Common myeloid progenitor, CD34-positive (primary cell): Measurements from ENCODE around the gene TTI1.

Experiments
- CTCF ChIA-PET: fragments of 350-600 bp; sonication (Branson Sonifier 250); formaldehyde crosslinking; loops from one replicate; lab custom pipeline; 2021; ENCODE audit warnings: antibody characterized with exemption; lab: Charles Lee
- POLR2A ChIA-PET: fragments of 350-600 bp; sonication (Branson Sonifier 250); formaldehyde crosslinking; loops from one replicate; lab custom pipeline; 2021; ENCODE audit warnings: antibody characterized with exemption; lab: Charles Lee
- DNase-seq, 3 donors: peaks; one replicate each; pipeline versions ENCODE4 v3.0.0 to v3.0.0-alpha.2; 2013
- H3K27ac ChIP-seq, 2 experiments: 1 replicate in 1 of 2; 2 replicates in 1 of 2; pipeline ENCODE4 v1.7.0; 2013; ENCODE audit warnings: inconsistent platforms in 2 of 2, low read length in 2 of 2, mild to moderate bottlenecking in 2 of 2, low read depth in 1 of 2, moderate library complexity in 1 of 2; ENCODE audit not compliant: severe bottlenecking in 2 of 2, insufficient read depth in 1 of 2, poor library complexity in 1 of 2
- H3K27me3 ChIP-seq, 5 experiments: replicated peaks in 2 of 5; 1 replicate in 3 of 5; 2 replicates in 2 of 5; pipeline versions ENCODE4 v1.6.1 to v1.7.0; 2013; ENCODE audit warnings: low read length in 4 of 5, mild to moderate bottlenecking in 2 of 5, moderate library complexity in 2 of 5, inconsistent platforms in 1 of 5; ENCODE audit not compliant: insufficient read depth in 5 of 5, control insufficient read depth in 4 of 5
- H3K36me3 ChIP-seq, 4 experiments: 1 replicate in 2 of 4; 2 replicates in 2 of 4; pipeline versions ENCODE4 v1.6.1 to v1.7.0; 2013; ENCODE audit warnings: low read length in 3 of 4, control low read depth in 1 of 4, mild to moderate bottlenecking in 1 of 4; ENCODE audit not compliant: control insufficient read depth in 4 of 4, insufficient read depth in 4 of 4
- H3K4me1 ChIP-seq, 4 experiments: 1 replicate in 3 of 4; 2 replicates in 1 of 4; pipeline versions ENCODE4 v1.6.1 to v1.7.1; 2013; ENCODE audit warnings: low read length in 3 of 4, mild to moderate bottlenecking in 3 of 4, control low read depth in 1 of 4, inconsistent platforms in 1 of 4, moderate library complexity in 1 of 4; ENCODE audit not compliant: control insufficient read depth in 4 of 4, insufficient read depth in 4 of 4; ENCODE audit errors: control extremely low read depth in 1 of 4
- H3K4me3 ChIP-seq, 7 experiments: 1 replicate in 4 of 7; 2 replicates in 3 of 7; pipeline versions ENCODE4 v1.5.1 to v1.7.0; 2013; ENCODE audit warnings: mild to moderate bottlenecking in 7 of 7, low read length in 6 of 7, moderate library complexity in 6 of 7, inconsistent platforms in 2 of 7, low read depth in 2 of 7, control low read depth in 1 of 7; ENCODE audit not compliant: insufficient read depth in 4 of 7, control insufficient read depth in 1 of 7; ENCODE audit errors: extremely low read depth in 1 of 7
- H3K9me3 ChIP-seq, 5 experiments: 1 replicate in 4 of 5; 2 replicates in 1 of 5; pipeline versions ENCODE4 v1.6.1 to v1.7.1; 2013; ENCODE audit warnings: low read length in 4 of 5, mild to moderate bottlenecking in 2 of 5, inconsistent platforms in 1 of 5, low read depth in 1 of 5, moderate library complexity in 1 of 5; ENCODE audit not compliant: control insufficient read depth in 4 of 5, insufficient read depth in 2 of 5; ENCODE audit errors: control extremely low read depth in 1 of 5
- WGBS: methylation state at CpG from one replicate; pipeline ENCODE4 v1.1.5; 2013; ENCODE audit not compliant: insufficient coverage; 5-methylcytosine and 5-hydroxymethylcytosine counted together

The TTI1 gene

GRCh38 chr20:38055848-38056247 lies 22.6 kb upstream of the TTI1 start:
- H3K4me1 ChIP-seq = peaks cover 0 to 2% (median 0%) of the 10 kb centered on the region in 4 experiments
- DNase-seq = no peak
- ChIA-PET CTCF (interaction anchor here (4.5 to 15.5 kb wide), 2 partner anchors 12 to 167 kb away, joined by 30 to 141 read pairs; no protein-coding TSS in a partner anchor), POLR2A (no interaction called here)
- 96% methylated on average over 5 of the region's 6 CpGs for WGBS
- H3K27ac ChIP-seq = no peak overlapping the region
- peaks cover 13 to 65% (median 38%) of the 10 kb centered on the region in 4 experiments for H3K36me3 ChIP-seq
- no peaks in the 10 kb centered on the region for H3K27me3 ChIP-seq
- no peaks in the 10 kb centered on the region for H3K9me3 ChIP-seq
- H3K4me3 ChIP-seq = no peak overlapping the region

- H3K4me1 ChIP-seq = peaks cover 0 to 2% (median 0%) of the 10 kb centered on the region in 4 experiments
- peaks cover 8 to 59% (median 34%) of the 10 kb centered on the region in 4 experiments for H3K36me3 ChIP-seq
- 67% methylated on average over 4 of the region's 4 CpGs for WGBS
- H3K9me3 ChIP-seq = no peaks in the 10 kb centered on the region
- H3K27me3 ChIP-seq = no peaks in the 10 kb centered on the region
- DNase-seq = no peak
- ChIA-PET POLR2A (interaction anchor here (0.7 kb wide), 1 partner anchor 754 kb away, joined by 4 read pairs; no protein-coding TSS in a partner anchor), CTCF (interaction anchor here (0.6 to 15.5 kb wide), 4 partner anchors 12 to 168 kb away, joined by 3 to 141 read pairs (median 16); no protein-coding TSS in a partner anchor)
- H3K27ac ChIP-seq = no peak overlapping the region
- no peak overlapping the region for H3K4me3 ChIP-seq
Observed at GRCh38 chr20:38055294-38055693, 22.0 kb upstream of the TTI1 start.

- WGBS = no CpG with 5 or more reads among the region's 2 CpGs
- CTCF ChIA-PET = interaction anchor here (1.2 to 15.5 kb wide), 4 partner anchors 11 to 169 kb away, joined by 3 to 141 read pairs (median 16); no protein-coding TSS in a partner anchor
- H3K27ac ChIP-seq = no peak overlapping the region
Observed at GRCh38 chr20:38054647-38055046, 21.4 kb upstream of the TTI1 start.

GRCh38 chr20:38052870-38053269 lies 19.6 kb upstream of the TTI1 start:
- H3K36me3 ChIP-seq = peaks cover 11 to 51% (median 32%) of the 10 kb centered on the region in 4 experiments
- no peaks in the 10 kb centered on the region for H3K9me3 ChIP-seq
- CTCF ChIA-PET = interaction anchor here (1.1 to 15.5 kb wide), 8 partner anchors 9 to 170 kb away, joined by 3 to 141 read pairs (median 5); partner anchors contain the start of genes RPRD1B and TTI1
- H3K27me3 ChIP-seq = no peaks in the 10 kb centered on the region
- no peak overlapping the region for H3K4me3 ChIP-seq
- peaks cover 0 to 4% (median 0%) of the 10 kb centered on the region in 4 experiments for H3K4me1 ChIP-seq
- no peak overlapping the region for H3K27ac ChIP-seq
- DNase-seq = no peak
- no CpG with 5 or more reads among the region's 2 CpGs for WGBS
- POLR2A ChIA-PET = interaction anchor here (0.5 kb wide), 1 partner anchor 385 kb away, joined by 4 read pairs; no protein-coding TSS in a partner anchor

More at GRCh38 chr20:38054647-38055046, 21.4 kb upstream of the TTI1 start:
- no peaks in the 10 kb centered on the region for H3K27me3 ChIP-seq
- no peak for DNase-seq
- H3K9me3 ChIP-seq = no peaks in the 10 kb centered on the region
- peaks cover 0 to 4% (median 0%) of the 10 kb centered on the region in 4 experiments for H3K4me1 ChIP-seq
- POLR2A ChIA-PET = interaction anchor here (0.7 kb wide), 1 partner anchor 755 kb away, joined by 4 read pairs; no protein-coding TSS in a partner anchor
- H3K4me3 ChIP-seq = no peak overlapping the region
- peaks cover 13 to 58% (median 33%) of the 10 kb centered on the region in 4 experiments for H3K36me3 ChIP-seq

- whole genome bisulfite sequencing = 80% methylated on average over 1 of the region's 1 CpG
- peaks cover 0 to 3% (median 0%) of the 10 kb centered on the region in 4 experiments for H3K4me1 ChIP-seq
- no peak overlapping the region for H3K4me3 ChIP-seq
- no peak for DNase-seq
- H3K36me3 ChIP-seq = peaks cover 8 to 45% (median 32%) of the 10 kb centered on the region in 4 experiments
- H3K27ac ChIP-seq = no peak overlapping the region
- ChIA-PET POLR2A (no interaction called here), CTCF (interaction anchor here (1.2 to 15.5 kb wide), 5 partner anchors 10 to 173 kb away, joined by 3 to 141 read pairs (median 4); no protein-coding TSS in a partner anchor)
- no peaks in the 10 kb centered on the region for H3K27me3 ChIP-seq
- no peaks in the 10 kb centered on the region for H3K9me3 ChIP-seq
Observed at GRCh38 chr20:38050686-38051085, 17.4 kb upstream of the TTI1 start.

GRCh38 chr20:38049800-38050199 lies 16.5 kb upstream of the TTI1 start:
- ChIA-PET POLR2A (no interaction called here), CTCF (interaction anchor here (1.2 to 15.5 kb wide), 4 partner anchors 9 to 173 kb away, joined by 3 to 141 read pairs (median 4); no protein-coding TSS in a partner anchor)
- H3K4me1 ChIP-seq = peaks cover 0 to 3% (median 0%) of the 10 kb centered on the region in 4 experiments
- DNase-seq = no peak
- peaks cover 7 to 50% (median 30%) of the 10 kb centered on the region in 4 experiments for H3K36me3 ChIP-seq
- H3K4me3 ChIP-seq = no peak overlapping the region
- H3K9me3 ChIP-seq = no peaks in the 10 kb centered on the region
- 93% methylated on average over 3 of the region's 3 CpGs for WGBS
- H3K27ac ChIP-seq = no peak overlapping the region
- no peaks in the 10 kb centered on the region for H3K27me3 ChIP-seq

- no peak for DNase-seq
- ChIA-PET POLR2A (no interaction called here), CTCF (interaction anchor here (0.7 to 6.9 kb wide), 4 partner anchors 10 to 175 kb away, joined by 3 to 30 read pairs (median 3); partner anchors contain the start of gene RPRD1B)
- Histone ChIP-seq H3K36me3 (peaks cover 17 to 60% (median 45%) of the 10 kb centered on the region in 4 experiments), H3K4me3 (no peak overlapping the region), H3K4me1 (peaks cover 0 to 3% (median 0%) of the 10 kb centered on the region in 4 experiments), H3K27me3 (no peaks in the 10 kb centered on the region), H3K9me3 (no peaks in the 10 kb centered on the region), H3K27ac (no peak overlapping the region)
- WGBS = 95% methylated on average over 4 of the region's 4 CpGs
Observed at GRCh38 chr20:38046572-38046971, 13.3 kb upstream of the TTI1 start.
